Neural crest cell (in vitro differentiated cells): ENCODE measurements around the gene GNA12. TPM values are rescaled to one million over a fixed set of nuclear protein-coding genes. Genes with fewer than 3 reads are reported as not detected.

Experiments
- DNase-seq: peaks from one replicate; pipeline ENCODE4 v3.0.0; 2021; ENCODE audit warnings: low read depth, mixed read lengths, low spot score
- H3K27ac Mint-ChIP-seq: one replicate; pipeline ENCODE4 v1.8.0; 2021; ENCODE audit warnings: mild to moderate bottlenecking, mixed read lengths; ENCODE audit not compliant: unreplicated experiment
- H3K27me3 Mint-ChIP-seq: 2 replicates; pipeline ENCODE4 v1.8.0; 2021; ENCODE audit warnings: low read depth, mild to moderate bottlenecking, mixed read lengths
- H3K36me3 Mint-ChIP-seq: 2 replicates; pipeline ENCODE4 v1.8.0; 2021; ENCODE audit warnings: low read depth, mild to moderate bottlenecking, mixed read lengths
- H3K4me1 Mint-ChIP-seq: 2 replicates; pipeline ENCODE4 v1.8.0; 2021; ENCODE audit warnings: mixed read lengths
- H3K4me3 Mint-ChIP-seq: one replicate; pipeline ENCODE4 v1.8.0; 2021; ENCODE audit warnings: mild to moderate bottlenecking, mixed read lengths
- H3K9me3 Mint-ChIP-seq: 2 replicates; pipeline ENCODE4 v1.8.0; 2021; ENCODE audit warnings: mixed read lengths
- total RNA-seq: library from RNA; stranded (reverse); gene quantifications from 2 replicates; pipeline ENCODE4 v1.2.1, GENCODE V29; 2021
- TF ChIP-seq, protein P1 (sequence below): fragments of 200-600 bp; sonication (generic); conservative IDR thresholded peaks from 2 replicates; pipeline ENCODE4 v1.5.0; 2021; ENCODE audit warnings: antibody characterized with exemption, mild to moderate bottlenecking

The GNA12 gene
- total RNA-seq, 1 donor from 2014 or later = 63.5 TPM

DNA sequence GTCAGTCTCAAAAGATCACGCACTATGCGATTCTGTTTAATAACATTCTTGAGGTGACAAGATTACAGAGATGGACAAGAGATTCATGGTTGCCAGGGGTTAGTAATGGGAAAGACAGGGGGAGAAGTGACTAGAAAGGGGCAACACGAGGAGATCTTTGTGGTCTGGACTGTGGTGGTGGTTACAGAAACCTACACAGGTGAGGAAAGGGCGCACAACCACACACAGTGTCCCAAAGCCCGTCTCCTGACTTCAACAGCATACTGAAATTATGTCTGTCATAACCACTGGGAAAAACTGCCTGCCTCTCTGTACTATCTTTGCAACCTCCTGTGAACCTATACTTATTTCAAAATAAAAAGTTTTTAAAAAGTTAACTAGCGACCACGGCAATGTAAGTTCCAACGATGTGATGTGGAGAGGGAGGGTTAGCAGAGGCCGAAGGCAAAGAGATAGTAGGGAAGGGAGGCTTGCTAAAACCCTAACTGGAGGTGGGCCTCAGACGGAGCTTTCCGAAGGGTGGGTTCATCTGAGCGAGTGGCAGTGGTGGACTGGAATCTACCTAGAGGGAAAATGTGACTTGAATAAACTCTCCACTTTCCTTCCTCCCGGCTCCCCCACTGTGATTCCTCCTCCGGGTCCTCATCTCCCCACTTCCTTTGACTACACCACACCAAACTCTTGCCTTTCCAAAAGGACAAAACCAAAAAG, 43.7 kb downstream of the GNA12 start:
- TF ChIP-seq, protein P1, sequence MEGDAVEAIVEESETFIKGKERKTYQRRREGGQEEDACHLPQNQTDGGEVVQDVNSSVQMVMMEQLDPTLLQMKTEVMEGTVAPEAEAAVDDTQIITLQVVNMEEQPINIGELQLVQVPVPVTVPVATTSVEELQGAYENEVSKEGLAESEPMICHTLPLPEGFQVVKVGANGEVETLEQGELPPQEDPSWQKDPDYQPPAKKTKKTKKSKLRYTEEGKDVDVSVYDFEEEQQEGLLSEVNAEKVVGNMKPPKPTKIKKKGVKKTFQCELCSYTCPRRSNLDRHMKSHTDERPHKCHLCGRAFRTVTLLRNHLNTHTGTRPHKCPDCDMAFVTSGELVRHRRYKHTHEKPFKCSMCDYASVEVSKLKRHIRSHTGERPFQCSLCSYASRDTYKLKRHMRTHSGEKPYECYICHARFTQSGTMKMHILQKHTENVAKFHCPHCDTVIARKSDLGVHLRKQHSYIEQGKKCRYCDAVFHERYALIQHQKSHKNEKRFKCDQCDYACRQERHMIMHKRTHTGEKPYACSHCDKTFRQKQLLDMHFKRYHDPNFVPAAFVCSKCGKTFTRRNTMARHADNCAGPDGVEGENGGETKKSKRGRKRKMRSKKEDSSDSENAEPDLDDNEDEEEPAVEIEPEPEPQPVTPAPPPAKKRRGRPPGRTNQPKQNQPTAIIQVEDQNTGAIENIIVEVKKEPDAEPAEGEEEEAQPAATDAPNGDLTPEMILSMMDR = no peak
- H3K4me3 Mint-ChIP-seq = no peak overlapping the region
- H3K27ac Mint-ChIP-seq = no peak overlapping the region
- no peaks in the 10 kb centered on the region for H3K27me3 Mint-ChIP-seq
- no peaks in the 10 kb centered on the region for H3K9me3 Mint-ChIP-seq
- peaks cover 33% of the 10 kb centered on the region for H3K4me1 Mint-ChIP-seq
- no peaks in the 10 kb centered on the region for H3K36me3 Mint-ChIP-seq
- DNase-seq = no peak

DNA sequence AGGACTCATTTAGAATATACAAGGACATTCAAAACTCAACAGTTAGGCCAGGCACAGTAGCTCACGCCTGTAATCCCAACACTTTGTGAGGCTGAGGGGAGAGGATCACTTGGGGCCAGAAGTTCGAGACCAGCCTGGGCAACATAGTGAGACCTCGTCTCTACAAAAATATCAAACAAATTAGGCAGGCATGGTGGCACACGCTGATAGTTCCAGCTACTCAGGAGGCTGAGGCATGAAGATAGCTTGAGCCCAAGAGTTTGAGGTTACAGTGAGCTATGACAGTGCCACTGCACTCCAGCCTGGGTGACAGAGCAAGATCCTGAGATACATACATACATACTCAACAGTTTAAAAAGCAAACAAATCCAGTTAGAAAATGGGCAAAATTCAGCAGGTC, 44.9 kb downstream of the GNA12 start:
- H3K4me3 Mint-ChIP-seq = no peak overlapping the region
- no peaks in the 10 kb centered on the region for H3K27me3 Mint-ChIP-seq
- peaks cover 6% of the 10 kb centered on the region for H3K36me3 Mint-ChIP-seq
- H3K27ac Mint-ChIP-seq = no peak overlapping the region
- no peaks in the 10 kb centered on the region for H3K9me3 Mint-ChIP-seq
- TF ChIP-seq, protein P1 = no peak
- no peak for DNase-seq
- H3K4me1 Mint-ChIP-seq = peaks cover 33% of the 10 kb centered on the region

DNA sequence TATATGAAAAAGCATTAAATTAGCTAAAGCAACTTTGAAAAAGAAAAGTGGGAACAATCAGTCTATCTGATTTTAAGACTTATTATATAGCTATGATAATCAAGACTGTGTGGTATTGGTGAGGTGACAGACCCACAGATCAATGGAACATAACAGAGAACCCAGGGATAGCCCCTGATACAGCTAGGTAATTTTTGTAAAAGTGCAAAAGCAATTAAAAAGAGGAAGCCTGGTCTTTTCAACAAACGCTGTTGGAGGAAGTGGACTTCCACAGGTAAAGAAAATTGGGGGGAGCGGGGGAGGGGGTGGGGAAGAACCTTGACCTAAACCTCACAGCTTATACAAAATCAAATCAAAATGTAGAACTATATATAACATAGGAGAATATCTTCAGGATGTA, 45.4 kb downstream of the GNA12 start:
- H3K4me1 Mint-ChIP-seq = peaks cover 28% of the 10 kb centered on the region
- DNase-seq = no peak
- TF ChIP-seq, protein P1 = no peak
- no peak overlapping the region for H3K4me3 Mint-ChIP-seq
- peaks cover 12% of the 10 kb centered on the region for H3K36me3 Mint-ChIP-seq
- H3K9me3 Mint-ChIP-seq = no peaks in the 10 kb centered on the region
- H3K27me3 Mint-ChIP-seq = no peaks in the 10 kb centered on the region
- H3K27ac Mint-ChIP-seq = no peak overlapping the region

DNA sequence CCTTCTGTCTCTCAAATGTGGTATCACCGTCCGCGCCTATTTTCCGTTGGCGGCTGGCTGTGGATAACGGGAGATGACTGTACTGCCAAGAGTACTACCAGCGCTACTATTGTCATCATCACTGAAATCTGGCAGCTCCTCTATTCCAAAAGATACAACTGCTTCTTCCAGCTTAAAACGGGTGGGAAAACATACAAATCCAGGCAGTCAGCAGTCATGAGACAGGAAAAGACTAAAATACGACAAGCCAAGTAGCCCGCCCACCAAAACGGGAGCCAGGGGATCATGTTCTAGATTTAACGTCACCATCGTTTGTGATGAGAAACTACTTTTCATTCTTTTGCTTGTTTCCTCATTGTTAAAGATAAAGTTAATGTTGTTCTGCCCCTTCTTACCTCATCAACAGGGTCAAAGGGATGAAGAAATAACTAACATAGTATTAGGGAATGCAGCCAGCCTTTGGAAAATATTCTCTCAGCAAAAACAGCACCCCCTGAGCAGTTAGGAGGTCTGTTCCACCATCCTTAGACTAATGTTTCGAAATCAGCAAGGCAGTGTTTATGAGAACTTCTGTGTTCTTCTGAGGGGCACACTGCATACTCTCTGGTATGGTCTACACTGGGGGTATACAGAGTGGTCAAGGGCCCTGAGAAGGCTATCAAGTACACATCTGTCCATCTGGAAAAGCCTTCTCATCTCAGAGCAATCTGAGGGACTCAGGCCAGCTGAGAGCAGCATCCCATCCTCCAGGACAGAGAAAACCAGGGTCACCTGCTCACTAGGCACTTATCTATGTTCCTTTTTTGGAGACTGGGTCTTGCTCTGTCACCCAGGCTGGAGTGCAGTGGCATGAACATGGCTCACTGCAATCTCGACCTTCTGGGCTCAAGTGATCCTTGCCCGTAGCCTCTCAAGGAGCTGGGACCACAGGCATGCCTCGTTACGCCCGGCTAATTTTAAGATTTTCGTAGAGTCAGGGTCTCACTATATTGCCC, 47.5 kb downstream of the GNA12 start:
- H3K4me1 Mint-ChIP-seq = peaks cover 12% of the 10 kb centered on the region
- no peak overlapping the region for H3K27ac Mint-ChIP-seq
- no peak overlapping the region for H3K4me3 Mint-ChIP-seq
- no peaks in the 10 kb centered on the region for H3K27me3 Mint-ChIP-seq
- H3K36me3 Mint-ChIP-seq = peaks cover 21% of the 10 kb centered on the region
- DNase-seq = no peak
- TF ChIP-seq, protein P1 = no peak
- H3K9me3 Mint-ChIP-seq = no peaks in the 10 kb centered on the region

DNA sequence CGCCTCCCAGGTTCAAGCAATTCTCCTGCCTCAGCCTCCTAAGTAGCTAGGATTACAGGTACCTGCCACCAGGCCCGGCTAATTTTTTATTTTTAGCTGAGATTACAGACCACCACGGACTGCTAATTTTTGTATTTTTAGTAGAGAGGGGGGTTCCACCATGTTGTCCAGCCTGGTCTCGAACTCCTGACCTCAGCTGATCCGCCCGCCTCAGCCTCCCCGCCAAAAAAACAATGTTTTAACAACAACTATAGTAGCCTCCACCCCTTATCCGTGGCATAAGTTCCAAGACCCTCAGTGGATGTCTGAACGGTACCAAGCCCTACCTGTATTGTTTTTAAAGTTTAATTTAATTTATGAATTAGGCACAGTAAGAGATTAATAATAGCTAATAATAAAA, 48.2 kb downstream of the GNA12 start:
- TF ChIP-seq, protein P1 = no peak
- no peak overlapping the region for H3K4me3 Mint-ChIP-seq
- no peaks in the 10 kb centered on the region for H3K9me3 Mint-ChIP-seq
- H3K27me3 Mint-ChIP-seq = no peaks in the 10 kb centered on the region
- H3K27ac Mint-ChIP-seq = no peak overlapping the region
- H3K36me3 Mint-ChIP-seq = peaks cover 21% of the 10 kb centered on the region
- no peak for DNase-seq
- H3K4me1 Mint-ChIP-seq = peaks cover 4% of the 10 kb centered on the region
